ENCODE data around the gene DGKH.
"Not testable (repeated sequence)": the region's sequence is repeated elsewhere in the genome, so short reads cannot be mapped to it uniquely, and the experiment has no call there.

DGKH gene

GRCh38 chr13:42152495-42152894 is 104.0 kb downstream of the DGKH start:
- H3K9me3 ChIP-seq (ENCODE audit: control insufficient read depth, insufficient read depth, low read length) = no peaks in the 10 kb centered on the region
- no peak overlapping the region for H3K9ac ChIP-seq (ENCODE audit: low read depth, low read length)
- no peaks in the 10 kb centered on the region for H3K36me3 ChIP-seq (ENCODE audit: control insufficient read depth, insufficient read depth, low read length)
- no peaks in the 10 kb centered on the region for H3K27me3 ChIP-seq (ENCODE audit: control insufficient read depth, insufficient read depth, low read length)
- H3K4me3 ChIP-seq (ENCODE audit: low read depth, low read length) = no peak overlapping the region
- H3K4me1 ChIP-seq (ENCODE audit: control insufficient read depth, insufficient read depth, low read length) = no peaks in the 10 kb centered on the region

GRCh38 chr13:42153199-42154113 is 105.0 kb downstream of the DGKH start:
- no peaks in the 10 kb centered on the region for H3K36me3 ChIP-seq (ENCODE audit: control insufficient read depth, insufficient read depth, low read length)

GRCh38 chr13:42155251-42155650 is 106.8 kb downstream of the DGKH start:
- no peaks in the 10 kb centered on the region for H3K27me3 ChIP-seq (ENCODE audit: control insufficient read depth, insufficient read depth, low read length)

More at GRCh38 chr13:42153199-42154113, 105.0 kb downstream of the DGKH start:
- H3K9me3 ChIP-seq (ENCODE audit: control insufficient read depth, insufficient read depth, low read length) = no peaks in the 10 kb centered on the region
- H3K9ac ChIP-seq (ENCODE audit: low read depth, low read length) = no peak overlapping the region
- no peaks in the 10 kb centered on the region for H3K27me3 ChIP-seq (ENCODE audit: control insufficient read depth, insufficient read depth, low read length)
- no peaks in the 10 kb centered on the region for H3K4me1 ChIP-seq (ENCODE audit: control insufficient read depth, insufficient read depth, low read length)
- no peak overlapping the region for H3K4me3 ChIP-seq (ENCODE audit: low read depth, low read length)

GRCh38 chr13:42163338-42163737 is 114.9 kb downstream of the DGKH start:
- H3K36me3 ChIP-seq (ENCODE audit: control insufficient read depth, insufficient read depth, low read length); H3K4me3 ChIP-seq (ENCODE audit: low read depth, low read length); H3K9me3 ChIP-seq (ENCODE audit: control insufficient read depth, insufficient read depth, low read length); H3K9ac ChIP-seq (ENCODE audit: low read depth, low read length); H3K27me3 ChIP-seq (ENCODE audit: control insufficient read depth, insufficient read depth, low read length): not testable (repeated sequence)
- H3K4me1 ChIP-seq (ENCODE audit: control insufficient read depth, insufficient read depth, low read length) = peaks cover 12% of the 10 kb centered on the region

More at GRCh38 chr13:42155251-42155650, 106.8 kb downstream of the DGKH start:
- H3K9me3 ChIP-seq (ENCODE audit: control insufficient read depth, insufficient read depth, low read length) = no peaks in the 10 kb centered on the region
- no peaks in the 10 kb centered on the region for H3K36me3 ChIP-seq (ENCODE audit: control insufficient read depth, insufficient read depth, low read length)
- no peak overlapping the region for H3K9ac ChIP-seq (ENCODE audit: low read depth, low read length)
- no peaks in the 10 kb centered on the region for H3K4me1 ChIP-seq (ENCODE audit: control insufficient read depth, insufficient read depth, low read length)
- H3K4me3 ChIP-seq (ENCODE audit: low read depth, low read length) = no peak overlapping the region

GRCh38 chr13:42163910-42164309 is 115.5 kb downstream of the DGKH start:
- not testable (repeated sequence) for H3K9ac ChIP-seq (ENCODE audit: low read depth, low read length); H3K27me3 ChIP-seq (ENCODE audit: control insufficient read depth, insufficient read depth, low read length); H3K36me3 ChIP-seq (ENCODE audit: control insufficient read depth, insufficient read depth, low read length)

GRCh38 chr13:42164557-42165125 is 116.2 kb downstream of the DGKH start:
- Histone ChIP-seq H3K4me3 (ENCODE audit: low read depth, low read length) (no peak overlapping the region), H3K9ac (ENCODE audit: low read depth, low read length) (no peak overlapping the region)

More at GRCh38 chr13:42163910-42164309, 115.5 kb downstream of the DGKH start:
- H3K4me3 ChIP-seq (ENCODE audit: low read depth, low read length); H3K9me3 ChIP-seq (ENCODE audit: control insufficient read depth, insufficient read depth, low read length): not testable (repeated sequence)
- H3K4me1 ChIP-seq (ENCODE audit: control insufficient read depth, insufficient read depth, low read length) = peaks cover 13% of the 10 kb centered on the region

GRCh38 chr13:42168496-42168895 is 120.0 kb downstream of the DGKH start:
- H3K9me3 ChIP-seq (ENCODE audit: control insufficient read depth, insufficient read depth, low read length) = no peaks in the 10 kb centered on the region
- H3K9ac ChIP-seq (ENCODE audit: low read depth, low read length) = no peak overlapping the region
- H3K27me3 ChIP-seq (ENCODE audit: control insufficient read depth, insufficient read depth, low read length) = no peaks in the 10 kb centered on the region
- H3K36me3 ChIP-seq (ENCODE audit: control insufficient read depth, insufficient read depth, low read length) = no peaks in the 10 kb centered on the region
- no peak overlapping the region for H3K4me3 ChIP-seq (ENCODE audit: low read depth, low read length)
- peaks cover 20% of the 10 kb centered on the region for H3K4me1 ChIP-seq (ENCODE audit: control insufficient read depth, insufficient read depth, low read length)

More at GRCh38 chr13:42164557-42165125, 116.2 kb downstream of the DGKH start:
- peaks cover 18% of the 10 kb centered on the region for H3K4me1 ChIP-seq (ENCODE audit: control insufficient read depth, insufficient read depth, low read length)
- no peaks in the 10 kb centered on the region for H3K27me3 ChIP-seq (ENCODE audit: control insufficient read depth, insufficient read depth, low read length)
- H3K9me3 ChIP-seq (ENCODE audit: control insufficient read depth, insufficient read depth, low read length) = no peaks in the 10 kb centered on the region
- no peaks in the 10 kb centered on the region for H3K36me3 ChIP-seq (ENCODE audit: control insufficient read depth, insufficient read depth, low read length)

- Histone ChIP-seq H3K4me3 (ENCODE audit: low read depth, low read length) (no peak overlapping the region), H3K4me1 (ENCODE audit: control insufficient read depth, insufficient read depth, low read length) (peaks cover 23% of the 10 kb centered on the region)
These were observed 121.6 kb downstream of the DGKH start for GRCh38 chr13:42170029-42170428.

GRCh38 chr13:42173789-42174343 is 125.4 kb downstream of the DGKH start:
- Histone ChIP-seq H3K36me3 (ENCODE audit: control insufficient read depth, insufficient read depth, low read length) (no peaks in the 10 kb centered on the region), H3K4me3 (ENCODE audit: low read depth, low read length) (no peak overlapping the region)

More at GRCh38 chr13:42170029-42170428, 121.6 kb downstream of the DGKH start:
- no peak overlapping the region for H3K9ac ChIP-seq (ENCODE audit: low read depth, low read length)
- no peaks in the 10 kb centered on the region for H3K36me3 ChIP-seq (ENCODE audit: control insufficient read depth, insufficient read depth, low read length)
- H3K9me3 ChIP-seq (ENCODE audit: control insufficient read depth, insufficient read depth, low read length) = no peaks in the 10 kb centered on the region
- no peaks in the 10 kb centered on the region for H3K27me3 ChIP-seq (ENCODE audit: control insufficient read depth, insufficient read depth, low read length)

GRCh38 chr13:42174344-42175162 is 126.1 kb downstream of the DGKH start:
- Histone ChIP-seq H3K9me3 (ENCODE audit: control insufficient read depth, insufficient read depth, low read length) (no peaks in the 10 kb centered on the region), H3K9ac (ENCODE audit: low read depth, low read length) (no peak overlapping the region), H3K27me3 (ENCODE audit: control insufficient read depth, insufficient read depth, low read length) (no peaks in the 10 kb centered on the region), H3K4me1 (ENCODE audit: control insufficient read depth, insufficient read depth, low read length) (peaks cover 11% of the 10 kb centered on the region), H3K36me3 (ENCODE audit: control insufficient read depth, insufficient read depth, low read length) (no peaks in the 10 kb centered on the region), H3K4me3 (ENCODE audit: low read depth, low read length) (no peak overlapping the region)

More at GRCh38 chr13:42173789-42174343, 125.4 kb downstream of the DGKH start:
- no peaks in the 10 kb centered on the region for H3K9me3 ChIP-seq (ENCODE audit: control insufficient read depth, insufficient read depth, low read length)
- no peaks in the 10 kb centered on the region for H3K27me3 ChIP-seq (ENCODE audit: control insufficient read depth, insufficient read depth, low read length)
- H3K9ac ChIP-seq (ENCODE audit: low read depth, low read length) = no peak overlapping the region
- H3K4me1 ChIP-seq (ENCODE audit: control insufficient read depth, insufficient read depth, low read length) = peaks cover 14% of the 10 kb centered on the region

- H3K4me3 ChIP-seq (ENCODE audit: low read depth, low read length) = no peak overlapping the region
These were observed 127.8 kb downstream of the DGKH start for GRCh38 chr13:42176294-42176693.

More at GRCh38 chr13:42176294-42176693, 127.8 kb downstream of the DGKH start:
- H3K9me3 ChIP-seq (ENCODE audit: control insufficient read depth, insufficient read depth, low read length) = no peaks in the 10 kb centered on the region
- H3K36me3 ChIP-seq (ENCODE audit: control insufficient read depth, insufficient read depth, low read length) = no peaks in the 10 kb centered on the region
- H3K9ac ChIP-seq (ENCODE audit: low read depth, low read length) = no peak overlapping the region
- H3K4me1 ChIP-seq (ENCODE audit: control insufficient read depth, insufficient read depth, low read length) = peaks cover 8% of the 10 kb centered on the region
- H3K27me3 ChIP-seq (ENCODE audit: control insufficient read depth, insufficient read depth, low read length) = no peaks in the 10 kb centered on the region
